GM21786 (cell line): Measurements from ENCODE around the gene RAB43.
"Not testable (repeated sequence)": the region's sequence is repeated elsewhere in the genome, so short reads cannot be mapped to it uniquely, and the experiment has no call there.

ENCODE experiments used
- ATAC-seq: cut with Tn5 transposase; IDR thresholded peaks from one replicate; pipeline ENCODE4 v1.9.1; 2021; ENCODE audit not compliant: unreplicated experiment

RAB43 gene

DNA sequence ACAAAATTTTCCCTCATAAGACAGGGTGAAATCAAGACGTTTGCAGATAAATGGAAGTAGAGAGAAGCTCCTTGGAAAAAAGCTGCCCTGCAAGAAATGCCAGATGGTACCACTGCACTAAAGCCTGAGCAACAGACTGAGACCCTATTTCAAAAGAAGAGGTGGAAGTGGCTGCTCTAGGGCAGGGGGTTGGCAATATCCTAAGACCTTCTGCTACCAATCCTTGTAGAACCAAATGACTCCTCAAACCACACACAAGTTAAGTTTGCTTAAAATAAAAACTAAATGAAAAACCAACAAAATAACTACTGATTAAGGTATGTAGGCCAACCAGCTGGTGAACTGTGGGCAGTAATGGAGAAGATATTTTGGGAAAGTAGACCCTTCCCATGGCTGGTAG, 21.3 kb downstream of the RAB43 start:
- no peak for ATAC-seq

DNA sequence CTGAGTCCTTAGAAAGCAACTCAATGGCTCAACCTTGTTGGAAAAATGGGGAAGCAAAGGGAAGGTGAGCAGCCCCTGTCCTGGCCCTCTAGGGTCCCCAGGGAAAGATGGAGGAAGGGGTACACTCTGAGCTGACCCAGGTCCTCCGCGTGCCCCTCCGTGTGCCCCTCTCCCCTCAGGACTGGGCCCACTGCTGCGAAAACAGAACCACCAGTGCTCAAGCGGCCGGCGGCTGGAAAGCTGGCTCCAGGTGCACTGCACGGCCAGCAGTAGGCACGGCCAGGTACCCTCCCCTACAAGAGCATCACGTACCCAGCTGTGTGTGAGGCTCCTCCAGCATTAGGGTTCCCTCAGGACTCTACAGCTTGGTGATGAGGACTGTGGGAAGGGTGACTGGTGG, 26.3 kb downstream of the RAB43 start:
- ATAC-seq: no peak

DNA sequence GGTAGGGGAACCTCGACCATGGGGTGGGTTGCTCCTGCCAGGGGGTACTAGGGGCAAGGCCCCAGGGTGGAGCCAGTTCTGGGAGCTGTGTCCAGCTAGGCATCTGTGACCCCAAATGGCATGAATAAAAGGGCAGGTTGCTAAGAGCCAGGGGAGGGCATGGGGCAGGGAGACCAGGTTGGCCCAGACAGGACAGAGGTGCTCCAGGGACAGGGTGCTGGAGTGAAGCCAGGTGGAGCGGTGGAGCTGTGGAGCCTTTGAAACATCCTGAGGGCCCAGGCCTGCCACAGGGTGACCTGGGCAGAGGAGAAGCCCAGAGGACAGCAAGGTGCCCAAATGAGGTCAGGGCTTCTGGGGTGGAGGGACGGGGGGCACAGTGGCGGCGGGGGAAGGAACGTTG, 33.3 kb downstream of the RAB43 start:
- not testable (repeated sequence) for ATAC-seq

DNA sequence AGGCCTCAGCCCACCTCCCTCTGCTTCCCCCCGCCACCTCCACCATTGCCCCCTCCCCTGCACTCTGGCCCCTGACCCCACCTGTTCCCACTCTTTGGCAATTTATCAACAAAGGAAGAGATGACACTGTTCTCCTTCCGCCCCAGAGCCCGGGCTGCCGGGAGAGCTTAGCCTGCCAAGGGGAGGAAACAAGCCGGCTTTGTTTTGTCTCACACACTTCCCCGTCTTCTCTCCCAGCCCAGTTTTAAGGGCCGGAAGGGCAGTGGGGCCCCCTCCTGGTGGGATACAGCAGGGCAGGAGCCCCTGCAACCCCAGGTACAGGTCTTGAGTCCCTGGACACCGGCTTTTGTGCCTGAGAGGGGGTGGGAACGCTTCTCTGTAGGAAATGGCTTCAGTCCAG, 33.7 kb downstream of the RAB43 start:
- ATAC-seq: not testable (repeated sequence)

DNA sequence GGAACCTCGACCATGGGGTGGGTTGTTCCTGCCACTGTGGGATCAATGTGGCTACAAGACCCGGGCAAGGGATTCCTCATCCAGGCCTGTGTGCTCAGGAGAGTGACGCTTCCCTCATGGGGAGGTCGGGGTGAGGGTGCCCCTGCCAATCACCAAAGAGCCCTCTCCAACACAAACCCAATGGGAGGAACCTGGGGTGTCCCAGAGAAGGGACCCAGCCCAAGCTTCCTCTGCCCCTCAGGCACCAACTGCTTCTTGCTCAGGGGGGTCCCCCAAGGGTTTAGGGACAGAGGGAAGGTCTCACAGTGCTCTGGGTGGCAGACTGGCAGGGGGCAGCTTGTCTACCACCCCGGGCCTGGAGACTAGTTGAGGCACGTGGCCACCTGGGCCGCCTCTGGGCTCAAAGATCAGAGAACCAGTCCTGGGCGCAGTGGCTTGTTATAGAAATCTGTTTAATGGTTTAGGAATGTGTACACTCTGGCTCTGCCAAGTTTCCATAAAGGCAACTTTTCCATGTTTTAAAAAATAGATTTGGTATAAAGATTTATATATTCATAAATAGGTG, 34.4 kb downstream of the RAB43 start:
- ATAC-seq: no peak

DNA sequence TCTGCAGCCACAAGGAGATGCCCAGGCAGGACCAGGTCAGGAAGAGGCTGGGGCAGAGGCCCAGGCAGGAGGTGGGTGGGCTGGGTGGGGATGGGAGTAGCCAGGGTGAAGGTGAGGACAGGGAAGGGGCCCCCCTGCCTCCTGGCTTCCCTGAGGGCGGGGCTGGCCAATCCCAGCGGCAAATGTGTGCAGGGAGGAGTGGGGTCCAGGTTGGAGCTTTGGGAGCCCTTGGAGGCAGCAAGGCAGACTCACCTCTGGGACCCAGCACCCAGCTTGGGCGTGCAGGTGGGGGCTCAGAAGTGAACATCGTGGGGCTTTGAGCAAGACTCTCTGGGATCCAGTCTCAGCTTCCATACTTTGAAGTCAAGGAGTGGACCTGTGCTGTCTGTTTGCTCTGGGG, 35.8 kb downstream of the RAB43 start:
- ATAC-seq: no peak

DNA sequence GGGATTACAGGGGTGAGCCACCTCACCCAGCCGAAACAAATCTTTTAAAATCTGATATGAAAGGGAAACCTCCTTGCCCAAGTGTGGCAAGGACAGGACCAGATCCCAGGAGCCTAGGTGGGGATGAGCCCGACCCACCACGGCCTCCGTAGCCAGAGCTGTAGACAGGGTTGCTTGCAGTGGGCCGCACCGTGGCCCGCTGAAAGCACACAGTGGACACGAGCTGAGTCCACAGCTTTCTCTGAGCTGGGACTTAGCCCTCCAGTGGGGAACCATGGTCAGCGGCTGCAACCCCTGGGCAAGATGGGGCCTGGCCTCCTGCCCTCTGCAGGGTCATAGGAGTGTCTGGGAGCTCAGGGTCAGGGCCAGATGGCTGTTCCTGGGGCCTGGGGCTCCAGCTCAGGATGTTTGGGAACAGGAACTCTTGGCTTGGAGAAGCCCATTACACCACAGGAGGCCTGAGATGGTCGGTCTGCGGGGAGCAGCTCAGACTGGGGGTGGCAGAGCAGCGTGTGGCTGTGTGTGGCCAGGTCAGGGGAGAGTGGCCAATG, 36.4 kb downstream of the RAB43 start:
- no peak for ATAC-seq

DNA sequence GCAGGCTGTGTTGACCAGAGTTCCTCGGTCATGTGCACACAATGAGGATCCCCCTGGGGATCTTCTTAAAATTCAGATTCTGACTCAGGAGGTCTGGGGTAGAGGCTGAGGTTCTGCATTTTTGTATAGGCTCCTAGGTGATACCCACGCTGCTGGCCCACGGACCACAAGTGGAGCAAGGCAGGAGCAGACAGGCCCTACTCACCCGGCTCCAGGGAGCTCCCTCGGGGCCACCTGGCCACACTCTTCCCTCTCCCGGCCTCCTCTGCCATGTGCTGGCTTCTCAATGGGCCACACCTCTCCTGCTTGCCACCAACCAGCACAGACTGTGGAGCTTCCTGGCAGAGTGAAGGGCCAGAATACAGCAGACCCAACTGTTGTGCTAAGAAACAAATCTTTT, 37.1 kb downstream of the RAB43 start:
- ATAC-seq: no peak

DNA sequence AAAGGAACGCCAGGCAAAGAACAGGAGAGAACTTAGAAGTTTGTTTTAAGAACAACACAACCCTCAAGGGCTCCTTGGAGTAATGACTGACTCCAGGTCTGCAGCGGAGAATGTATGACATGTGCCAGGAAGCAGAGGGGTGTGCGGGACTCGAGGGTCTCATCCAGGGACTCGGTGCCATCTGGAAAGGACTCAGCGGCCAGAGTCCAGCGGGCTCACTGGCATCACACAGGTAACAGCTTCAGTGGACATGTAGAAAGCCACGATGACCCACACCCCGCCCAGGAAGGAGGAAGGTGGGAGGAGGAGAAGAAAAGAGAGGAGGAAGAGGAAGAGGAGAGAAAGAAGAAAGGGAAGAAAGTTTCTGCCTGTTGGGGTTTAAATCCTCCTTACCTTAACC, 39.6 kb downstream of the RAB43 start:
- ATAC-seq: no peak

DNA sequence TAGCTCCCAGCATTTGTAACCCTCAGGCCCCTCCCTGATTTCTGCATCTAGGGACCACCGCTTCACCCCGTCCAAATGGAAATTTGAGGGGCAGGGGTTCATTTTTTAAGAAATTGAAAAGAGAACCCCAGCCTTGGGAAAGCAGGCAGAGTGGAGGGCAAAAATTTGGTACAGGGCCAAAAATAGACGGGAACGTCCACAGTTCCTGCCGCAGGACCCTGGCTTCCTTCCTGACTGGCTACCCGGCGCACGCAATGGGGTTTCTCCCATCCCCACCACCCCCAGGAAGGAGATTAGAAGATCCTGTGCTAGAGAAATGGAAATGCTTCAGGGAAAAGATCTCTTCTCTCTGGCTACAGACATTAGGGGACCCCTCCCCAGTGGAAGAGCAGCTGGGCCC, 40.1 kb downstream of the RAB43 start:
- no peak for ATAC-seq

DNA sequence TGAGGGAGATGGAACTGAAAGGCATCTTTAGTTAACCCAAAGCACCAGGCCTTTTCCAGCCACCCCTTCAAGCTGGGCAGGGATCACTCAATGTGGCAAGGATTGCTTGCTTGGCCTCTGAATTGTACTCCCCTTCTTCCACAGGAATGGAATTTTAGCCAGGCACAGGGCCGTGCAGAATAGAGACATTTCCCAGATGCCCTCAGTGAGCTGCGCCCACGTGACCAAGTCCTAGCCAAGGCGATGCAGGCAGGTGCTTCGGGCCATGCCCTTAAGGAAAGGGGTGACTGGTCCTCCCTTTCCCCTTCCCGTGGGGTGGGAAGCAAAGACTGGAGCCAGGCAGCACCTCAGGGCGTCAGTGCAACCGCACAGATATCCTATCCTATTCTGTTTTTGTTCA, 43.1 kb downstream of the RAB43 start:
- no peak for ATAC-seq

DNA sequence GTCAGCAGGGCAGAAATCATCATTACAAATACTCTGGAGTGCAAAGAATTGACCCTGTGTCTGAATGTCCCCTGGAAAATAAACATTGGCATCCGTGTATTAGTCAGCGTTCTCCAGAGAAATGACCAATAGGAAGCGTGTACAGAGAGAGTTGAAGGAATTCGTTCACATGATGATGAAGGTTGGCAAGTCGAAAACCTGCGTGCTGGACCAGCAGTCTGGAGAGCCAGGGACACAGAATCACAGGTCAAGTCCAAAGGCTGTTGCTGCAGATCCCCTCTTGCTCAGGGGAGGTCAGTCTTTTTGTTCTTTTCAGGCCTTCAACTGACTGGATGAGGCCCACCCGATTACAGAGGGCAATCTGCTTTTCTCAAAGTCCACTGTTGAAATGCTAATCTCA, 44.4 kb downstream of the RAB43 start:
- no peak for ATAC-seq

DNA sequence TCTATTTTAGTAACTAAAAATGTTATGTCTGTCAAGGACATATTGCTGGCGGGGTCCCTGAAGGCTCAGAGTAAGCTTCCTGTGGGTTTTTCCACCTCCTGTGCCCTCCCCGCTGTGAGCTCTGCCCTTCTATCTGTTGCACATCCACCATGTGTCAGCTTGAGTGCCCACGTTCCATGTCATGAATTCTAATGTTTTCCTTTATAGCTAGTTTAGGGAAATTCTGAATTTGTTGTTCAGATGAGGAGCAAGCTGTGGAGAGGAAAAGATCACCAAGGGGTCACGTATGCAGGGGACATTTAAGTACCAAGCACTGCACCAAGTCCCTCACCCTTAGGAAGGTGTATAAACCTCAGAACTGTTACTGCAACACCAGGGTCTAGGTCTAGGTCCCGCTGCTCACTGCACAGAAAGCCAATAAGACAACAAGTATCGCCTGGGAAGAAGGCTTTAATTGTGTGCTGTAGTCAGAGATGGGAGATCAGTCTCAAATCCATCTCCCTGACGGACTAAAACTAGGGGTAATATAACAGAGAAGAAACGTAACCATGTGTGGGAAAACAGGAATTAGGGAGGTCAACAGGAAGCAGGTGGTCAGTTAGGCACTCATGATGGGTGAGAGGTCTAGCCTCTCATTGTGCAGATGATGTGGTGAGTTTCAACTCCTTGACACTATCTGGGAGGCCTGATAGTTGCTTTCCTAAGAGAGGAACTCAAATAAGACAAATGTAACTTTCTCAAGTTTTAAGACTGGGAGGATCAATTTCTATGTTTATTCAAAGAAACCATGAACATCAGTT, 51.3 kb downstream of the RAB43 start:
- ATAC-seq: no peak

DNA sequence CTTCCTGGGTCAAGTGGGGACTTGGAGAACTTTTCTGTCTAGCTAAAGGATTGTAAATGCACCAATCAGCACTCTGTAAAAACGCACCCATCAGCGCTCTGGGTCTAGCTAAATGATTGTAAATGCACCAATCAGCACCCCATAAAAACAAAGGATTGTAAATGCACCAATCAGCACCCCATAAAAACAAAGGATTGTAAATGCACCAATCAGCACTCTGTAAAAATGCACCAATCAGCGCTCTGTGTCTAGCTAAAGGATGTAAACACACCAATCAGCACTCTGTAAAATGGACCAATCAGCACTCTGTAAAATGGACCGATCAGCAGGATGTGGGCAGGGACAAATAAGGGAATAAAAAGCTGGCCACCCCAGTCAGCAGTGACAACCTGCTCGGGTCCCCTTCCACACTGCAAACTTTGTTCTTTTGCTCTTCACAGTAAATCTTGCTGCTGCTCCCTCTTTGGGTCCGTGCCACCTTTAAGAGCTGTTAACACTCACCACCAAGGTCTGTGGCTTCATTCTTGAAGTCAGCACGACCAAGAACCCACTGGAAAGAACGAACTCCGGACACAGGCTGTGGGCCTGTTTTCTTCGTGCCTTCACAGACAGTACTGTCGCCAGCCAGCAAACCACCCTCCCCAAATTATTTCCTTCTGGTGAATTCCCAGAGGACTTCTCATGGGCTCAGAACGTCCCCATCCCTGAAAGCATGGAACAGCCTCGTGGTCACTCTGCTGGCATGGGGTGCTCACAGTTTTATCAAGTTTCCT, 52.1 kb downstream of the RAB43 start:
- ATAC-seq: not testable (repeated sequence)

DNA sequence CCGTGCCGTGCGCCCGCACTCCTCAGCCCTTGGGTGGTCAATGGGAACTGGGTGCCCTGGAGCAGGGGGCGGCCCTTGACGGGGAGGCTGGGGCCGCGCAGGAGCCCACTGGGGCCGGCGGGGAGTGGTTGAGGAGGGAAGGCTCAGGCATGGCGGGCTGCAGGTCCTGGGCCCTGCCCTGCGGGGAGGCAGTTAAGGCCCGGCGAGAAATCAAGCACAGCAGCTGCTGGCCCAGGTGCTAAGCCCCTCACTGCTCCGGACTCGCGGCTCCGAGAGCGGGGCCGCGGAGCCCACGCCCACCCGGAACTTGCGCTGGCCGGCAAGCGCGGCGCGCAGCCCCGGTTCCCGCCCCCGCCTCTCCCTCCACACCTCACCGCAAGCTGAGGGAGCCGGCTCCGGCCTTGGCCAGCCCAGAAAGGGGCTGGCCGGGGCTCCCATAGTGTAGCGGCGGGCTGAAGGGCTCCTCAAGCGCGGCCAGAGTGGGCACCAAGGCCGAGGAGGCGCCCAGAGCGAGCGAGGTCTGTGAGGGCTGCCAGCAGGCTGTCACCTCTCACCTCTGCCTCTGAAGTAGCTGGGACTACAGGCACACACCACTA, 53.2 kb downstream of the RAB43 start:
- ATAC-seq: no peak

DNA sequence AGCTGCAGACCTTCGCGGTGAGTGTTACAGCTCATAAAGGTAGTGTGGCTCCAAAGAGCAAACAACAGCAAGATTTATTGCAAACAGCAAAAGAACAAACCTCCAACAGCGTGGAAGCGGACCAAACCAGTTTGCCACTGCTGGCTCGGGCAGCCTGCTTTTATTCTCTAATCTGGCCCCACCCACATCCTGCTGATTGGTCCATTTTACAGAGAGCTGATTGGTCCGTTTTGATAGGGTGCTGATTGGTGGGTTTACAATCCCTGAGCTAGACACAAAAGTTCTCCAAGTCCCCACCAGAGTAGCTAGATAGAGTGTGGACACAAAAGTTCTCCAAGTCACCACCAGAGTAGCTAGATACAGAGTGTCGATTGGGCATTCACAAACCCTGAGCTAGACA, 53.9 kb downstream of the RAB43 start:
- ATAC-seq: not testable (repeated sequence)

DNA sequence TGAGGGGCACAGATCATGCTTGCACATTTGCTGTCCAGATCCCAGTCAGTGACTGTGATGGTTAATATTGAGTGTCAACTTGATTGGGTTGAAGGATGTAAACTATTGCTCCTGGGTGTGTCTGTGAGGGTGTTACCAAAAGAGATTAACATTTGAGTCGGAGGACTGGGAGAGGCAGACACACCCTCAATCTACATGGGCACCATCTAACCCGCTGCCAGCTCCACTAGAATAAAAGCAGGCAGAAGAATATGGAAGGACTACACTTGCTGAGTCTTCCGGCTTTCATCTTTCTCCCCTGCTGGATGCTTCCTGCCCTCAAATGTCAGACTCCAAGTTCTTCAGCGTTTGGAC, 55.9 kb downstream of the RAB43 start:
- ATAC-seq: no peak

DNA sequence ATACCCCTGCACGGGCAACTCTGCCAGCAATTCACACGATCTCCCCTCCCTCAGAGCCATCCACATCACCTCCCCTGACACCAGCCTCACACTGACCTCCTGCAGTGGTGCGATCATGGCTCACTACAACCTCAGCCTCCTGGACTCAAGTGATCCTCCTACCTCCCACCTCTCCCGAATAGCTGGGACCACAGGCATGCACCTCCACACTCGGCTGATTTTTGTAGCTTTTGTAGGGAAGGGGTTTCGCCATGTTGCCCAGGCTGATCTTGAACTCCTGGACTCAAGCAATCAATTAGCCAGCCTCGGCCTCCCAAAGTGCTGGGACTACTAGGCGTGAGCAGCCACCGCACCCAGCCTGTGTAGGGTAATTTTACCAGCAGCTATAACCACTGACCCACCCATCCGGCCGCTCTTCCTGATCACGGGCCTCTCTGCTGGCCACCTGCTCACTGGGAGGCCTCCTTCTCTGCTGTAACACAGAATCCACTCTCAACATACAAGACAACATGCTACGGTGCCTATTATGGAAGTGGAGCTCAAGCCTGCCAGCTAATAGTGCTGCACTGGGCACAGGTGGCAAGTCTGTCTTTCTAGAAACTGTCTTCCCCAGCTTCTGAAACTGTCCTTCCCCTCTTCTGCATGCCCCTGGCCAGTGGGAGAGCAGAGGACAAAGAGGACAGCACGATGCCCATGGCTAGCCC, 56.4 kb downstream of the RAB43 start:
- ATAC-seq: no peak

DNA sequence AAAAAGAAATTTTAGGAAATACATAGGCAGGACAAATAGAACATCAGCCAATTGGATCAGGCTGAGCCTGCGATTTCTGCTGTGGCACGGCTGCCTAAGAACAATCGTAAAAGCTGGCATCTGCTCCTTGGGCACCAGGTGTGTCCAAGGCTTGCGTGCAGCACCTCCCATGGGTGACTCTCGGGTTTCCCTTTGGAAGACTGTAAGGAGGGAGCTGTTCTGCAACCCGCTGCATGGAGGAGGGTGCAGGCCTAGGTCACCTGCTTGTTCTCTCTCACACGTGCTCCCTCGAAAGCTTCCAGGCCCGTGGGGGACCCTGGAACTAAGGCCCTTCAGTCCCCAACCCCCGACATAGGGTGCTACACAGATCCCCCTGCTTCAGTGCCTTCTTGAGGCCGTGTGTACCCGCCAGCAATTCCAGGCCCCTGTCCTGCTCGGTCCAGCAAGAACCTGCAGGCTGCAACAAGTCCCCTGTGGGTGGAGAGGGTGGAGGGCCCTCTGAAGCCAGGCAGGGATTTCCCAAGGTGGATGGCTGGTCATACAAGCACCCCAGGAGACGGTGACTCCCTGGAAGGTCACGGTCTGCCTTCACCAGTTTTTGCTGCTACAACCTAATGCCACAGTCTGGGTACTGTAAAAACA, 57.6 kb downstream of the RAB43 start:
- no peak for ATAC-seq

DNA sequence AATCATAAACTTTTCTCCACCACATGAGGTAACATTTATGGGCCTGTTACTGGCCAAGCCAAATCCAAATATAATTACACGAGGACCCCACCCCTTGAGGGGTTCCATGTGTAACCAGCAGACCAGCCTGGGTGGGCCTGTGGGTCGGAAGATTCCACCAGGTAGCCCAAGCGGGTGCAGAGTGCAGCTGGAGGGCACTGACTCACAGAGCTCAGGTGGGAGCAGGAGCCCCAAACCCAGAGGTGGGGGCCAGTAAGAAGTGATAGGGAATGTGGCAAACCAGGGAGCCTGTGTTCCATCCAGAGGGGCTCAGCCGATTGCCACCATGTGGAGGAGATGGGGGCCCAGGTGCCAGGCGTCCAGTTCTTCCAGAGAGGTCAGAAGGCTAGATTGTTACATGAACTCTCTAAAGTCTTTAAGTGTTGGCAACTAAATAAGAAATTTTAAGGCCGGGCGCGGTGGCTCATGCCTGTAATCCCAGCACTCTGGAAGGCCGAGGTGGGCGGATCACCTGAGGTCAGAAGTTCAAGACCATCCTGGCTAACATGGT, 58.4 kb downstream of the RAB43 start:
- ATAC-seq: no peak
